Measurements from ENCODE around the gene CALY.

Gene CALY

DNA sequence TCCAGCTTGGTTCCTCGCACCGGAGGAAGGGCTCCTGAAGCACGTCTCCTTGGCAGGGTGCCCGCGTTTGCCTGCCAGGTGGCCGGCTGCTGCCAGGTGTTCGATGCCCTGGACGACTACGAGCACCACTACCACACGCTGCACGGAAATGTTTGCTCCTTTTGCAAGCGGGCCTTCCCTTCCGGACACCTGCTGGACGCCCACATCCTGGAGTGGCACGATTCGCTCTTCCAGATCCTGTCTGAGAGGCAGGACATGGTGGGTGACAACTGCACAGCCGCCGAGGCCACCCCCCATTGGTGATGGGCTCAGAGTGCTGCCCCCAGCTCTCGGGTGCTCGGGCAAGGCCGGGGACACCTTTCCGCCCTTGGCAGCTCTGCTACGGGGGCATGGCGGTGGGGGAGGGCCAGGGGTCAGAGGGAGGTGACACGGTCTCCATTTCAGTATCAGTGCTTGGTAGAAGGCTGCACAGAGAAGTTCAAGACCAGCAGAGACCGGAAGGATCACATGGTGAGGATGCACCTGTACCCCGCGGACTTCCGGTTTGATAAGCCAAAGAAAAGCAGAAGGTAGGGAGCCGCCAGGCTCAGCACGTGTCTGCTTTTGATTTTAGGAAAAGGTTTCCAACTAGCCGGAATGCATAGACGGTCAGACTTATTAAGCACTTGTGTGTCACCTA lies 26.8 kb downstream of the CALY start:
- H3K27ac ChIP-seq: peak overlapping the region; percentile 90
- TF ChIP-seq, protein P1, sequence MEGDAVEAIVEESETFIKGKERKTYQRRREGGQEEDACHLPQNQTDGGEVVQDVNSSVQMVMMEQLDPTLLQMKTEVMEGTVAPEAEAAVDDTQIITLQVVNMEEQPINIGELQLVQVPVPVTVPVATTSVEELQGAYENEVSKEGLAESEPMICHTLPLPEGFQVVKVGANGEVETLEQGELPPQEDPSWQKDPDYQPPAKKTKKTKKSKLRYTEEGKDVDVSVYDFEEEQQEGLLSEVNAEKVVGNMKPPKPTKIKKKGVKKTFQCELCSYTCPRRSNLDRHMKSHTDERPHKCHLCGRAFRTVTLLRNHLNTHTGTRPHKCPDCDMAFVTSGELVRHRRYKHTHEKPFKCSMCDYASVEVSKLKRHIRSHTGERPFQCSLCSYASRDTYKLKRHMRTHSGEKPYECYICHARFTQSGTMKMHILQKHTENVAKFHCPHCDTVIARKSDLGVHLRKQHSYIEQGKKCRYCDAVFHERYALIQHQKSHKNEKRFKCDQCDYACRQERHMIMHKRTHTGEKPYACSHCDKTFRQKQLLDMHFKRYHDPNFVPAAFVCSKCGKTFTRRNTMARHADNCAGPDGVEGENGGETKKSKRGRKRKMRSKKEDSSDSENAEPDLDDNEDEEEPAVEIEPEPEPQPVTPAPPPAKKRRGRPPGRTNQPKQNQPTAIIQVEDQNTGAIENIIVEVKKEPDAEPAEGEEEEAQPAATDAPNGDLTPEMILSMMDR (conservative IDR thresholded peaks at IDR 0.05): no peak

DNA sequence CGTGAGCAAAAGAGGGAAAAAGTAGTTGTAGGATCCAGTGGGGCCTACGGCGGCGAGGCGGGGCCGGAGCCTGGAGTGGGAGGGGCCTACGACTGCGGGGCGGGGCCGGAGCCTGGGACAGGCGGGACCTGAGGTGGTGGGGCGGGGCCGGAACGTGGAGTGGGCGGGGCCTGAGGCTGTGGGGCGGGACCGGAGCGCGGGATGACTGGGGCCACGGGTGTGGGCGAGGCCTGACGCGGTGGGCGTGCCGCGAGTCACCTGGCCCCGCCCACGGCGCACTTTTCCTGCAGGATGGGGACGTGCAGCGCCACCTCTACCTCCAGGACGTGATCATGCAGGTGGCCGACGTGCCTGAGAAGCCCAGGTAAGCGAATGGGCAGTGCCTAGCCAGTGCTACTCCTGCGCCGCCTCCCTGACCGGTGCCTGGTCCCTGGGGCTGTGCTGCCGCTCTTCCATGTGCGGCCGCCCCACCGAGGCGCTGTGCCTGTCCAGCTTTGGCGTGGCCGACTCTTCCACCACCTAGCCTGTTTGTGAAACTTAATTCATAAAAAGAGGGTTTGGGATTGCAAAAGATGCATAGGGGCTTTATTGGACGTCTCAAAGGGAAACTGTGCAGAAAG lies 27.5 kb downstream of the CALY start:
- TF ChIP-seq, protein P1 (conservative IDR thresholded peaks at IDR 0.05): 0 out of 2 replicates have a peak, but pooled peaks have one; percentile 11
- peak overlapping the region; percentile 90 for H3K27ac ChIP-seq

DNA sequence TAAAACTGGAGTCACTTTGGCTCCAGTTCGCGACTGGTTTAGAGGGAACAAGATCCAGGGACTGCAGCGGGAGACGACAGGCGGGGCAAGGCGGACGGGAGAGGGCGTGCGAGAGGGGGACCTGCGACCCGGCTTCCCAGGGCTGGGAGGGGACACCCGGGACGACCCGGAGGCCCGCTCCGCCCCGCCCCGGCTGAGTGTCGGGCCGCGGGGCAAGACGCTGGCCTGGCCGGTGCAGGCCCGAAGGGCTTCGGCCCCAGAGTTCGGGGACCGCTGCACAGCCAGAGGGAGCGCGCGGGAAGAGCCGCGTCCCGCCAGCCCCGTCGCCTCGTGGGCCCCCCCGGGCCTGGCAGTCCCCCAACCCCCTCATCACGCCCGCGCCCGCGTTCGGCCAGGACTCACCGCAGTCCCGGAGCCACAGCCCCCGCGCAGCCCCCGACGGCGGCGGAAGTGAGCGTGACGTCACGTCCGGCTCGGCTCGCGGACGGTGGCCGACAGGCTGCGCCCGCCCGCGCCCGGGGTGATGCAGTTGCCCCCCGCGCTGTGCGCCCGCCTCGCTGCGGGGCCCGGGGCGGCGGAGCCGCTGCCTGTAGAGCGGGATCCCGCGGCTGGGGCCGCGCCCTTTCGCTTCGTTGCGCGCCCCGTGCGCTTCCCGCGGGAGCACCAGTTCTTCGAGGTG lies 28.1 kb downstream of the CALY start, which contains the start of the genes TUBGCP2 and ZNF511:
TSS of gene TUBGCP2 (minus strand) at position 452 of the 679 bp plus-strand sequence. CDS start 5,931 bp downstream, outside the sequence.
TSS of gene ZNF511 (plus strand) at position 494 of the 679 bp plus-strand sequence. CDS start at position 524, 30 bp downstream.
- TF ChIP-seq, protein P1 (conservative IDR thresholded peaks at IDR 0.05): no peak
- H3K27ac ChIP-seq: peak within 1 kb of the TSS; percentile 90

DNA sequence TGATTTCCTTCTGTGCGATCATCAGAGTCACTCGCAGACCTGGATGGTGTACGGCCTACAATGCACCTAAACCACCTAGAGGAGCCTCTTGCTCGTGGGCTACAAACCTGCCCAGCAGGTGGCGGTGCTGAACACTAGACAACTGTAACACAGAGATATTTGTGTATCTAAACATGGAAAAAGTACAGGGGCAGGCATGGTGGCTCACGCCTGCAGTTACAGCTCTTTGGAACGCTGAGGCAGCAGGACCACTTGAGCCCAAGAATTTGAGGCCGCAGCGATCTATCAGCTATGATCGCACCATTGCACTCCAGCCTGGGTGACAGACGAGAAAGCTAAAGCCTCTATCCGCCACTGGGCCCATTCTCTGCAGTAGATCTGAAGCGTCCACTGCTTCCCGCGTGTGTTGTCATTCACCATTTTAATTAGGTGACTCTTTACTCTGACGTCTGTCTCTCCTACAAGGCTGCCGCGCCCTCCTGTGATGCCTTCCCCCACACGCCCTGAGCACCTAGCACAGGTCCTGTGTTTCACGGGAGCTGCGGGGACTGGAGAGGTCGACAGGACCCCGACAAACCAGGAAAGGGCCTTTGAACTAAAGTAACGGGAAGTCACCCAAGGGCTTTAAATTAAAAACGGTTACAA lies 28.8 kb downstream of the CALY start:
- H3K27ac ChIP-seq: peak overlapping the region; percentile 90
- TF ChIP-seq, protein P1 (conservative IDR thresholded peaks at IDR 0.05): peak; percentile 82

DNA sequence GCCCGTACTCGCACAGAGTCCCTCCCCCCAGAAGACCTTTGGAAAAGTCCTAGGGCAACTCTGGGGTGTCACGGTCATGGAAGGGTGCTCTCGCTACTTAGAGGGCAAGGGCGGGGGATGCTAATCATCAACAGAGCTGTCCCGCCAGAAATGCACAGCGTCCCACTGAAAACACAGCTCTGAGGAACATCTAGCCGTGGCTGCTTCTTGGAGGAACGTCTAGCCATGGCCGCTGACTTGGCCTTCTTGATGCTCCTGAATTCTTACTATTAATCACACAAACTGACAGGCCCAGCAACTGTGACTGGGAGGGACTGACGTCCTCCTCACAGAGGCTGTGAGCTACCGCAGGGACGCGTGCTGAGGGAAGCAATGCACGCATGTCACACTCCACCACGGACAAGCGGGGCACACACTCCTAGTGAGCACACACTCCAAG lies 29.7 kb downstream of the CALY start:
- peak overlapping the region; percentile 90 for H3K27ac ChIP-seq
- TF ChIP-seq, protein P1 (conservative IDR thresholded peaks at IDR 0.05): no peak

DNA sequence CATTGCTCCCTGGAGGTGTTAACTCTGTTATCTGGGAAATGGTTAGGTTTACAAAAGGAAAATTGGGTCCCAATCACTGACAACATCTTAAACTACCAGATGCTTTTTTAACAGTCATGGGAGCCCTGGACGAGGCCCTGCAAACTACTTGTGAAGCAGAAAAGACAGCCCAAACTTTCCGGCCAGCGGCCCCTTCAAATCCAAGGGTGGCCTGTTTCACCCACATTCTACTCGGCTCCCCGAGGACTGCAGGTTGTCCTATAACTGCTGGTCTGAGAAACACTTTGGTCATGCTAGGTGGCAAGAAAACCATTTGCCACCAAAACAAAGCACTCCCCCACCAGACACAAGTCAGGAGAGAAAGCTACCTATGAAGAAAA lies 30.6 kb downstream of the CALY start:
- no peak overlapping the region for H3K27ac ChIP-seq

More for the DNA sequence above, 30.6 kb downstream of the CALY start:
- TF ChIP-seq, protein P1 (conservative IDR thresholded peaks at IDR 0.05): no peak

All from VCaP (cell line).